Right renal cortex interstitium (tissue), 3 donors: ENCODE measurements around the gene TMEM108. TPM values are rescaled to one million over a fixed set of nuclear protein-coding genes. Genes with fewer than 3 reads are reported as not detected.

Source experiments
- DNase-seq, 3 donors: peaks; one replicate each; pipeline ENCODE4 v3.0.0-alpha.2; 2013; ENCODE audit warnings: low read depth in 3 of 3, low spot score in 2 of 3
- polyA plus RNA-seq, 3 donors: library from polyadenylated mRNA; unstranded; fragments of 120-200 nt; gene quantifications; one replicate each; pipeline ENCODE4 v1.2.1, GENCODE V29; 2013; ENCODE audit not compliant: insufficient read length in 3 of 3

The TMEM108 gene
- polyA plus RNA-seq, 3 donors: 1.5 to 3.2 (median 2.3) TPM

DNA sequence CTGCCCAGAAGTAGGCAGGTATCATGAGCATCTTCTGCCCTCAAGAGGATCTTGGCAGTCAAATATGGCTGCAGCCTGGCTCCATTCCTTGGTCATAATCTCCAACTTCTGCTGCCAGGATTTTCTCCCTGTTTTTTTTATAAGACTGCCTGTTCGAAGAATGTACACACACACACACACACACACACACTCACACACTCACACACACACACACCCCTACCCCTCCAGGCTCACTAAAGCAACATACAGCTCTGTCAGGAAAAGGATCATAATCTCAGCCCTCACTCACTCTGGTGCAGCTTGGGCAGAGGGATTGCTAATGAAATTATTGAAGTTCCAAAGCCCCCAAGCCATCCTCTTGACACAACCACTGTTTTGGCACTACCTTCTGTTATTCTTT, 232.4 kb downstream of the TMEM108 start:
- no peak for DNase-seq

- no peak for DNase-seq
These were observed 232.9 kb downstream of the TMEM108 start for GRCh38 chr3:133271042-133271441.

DNA sequence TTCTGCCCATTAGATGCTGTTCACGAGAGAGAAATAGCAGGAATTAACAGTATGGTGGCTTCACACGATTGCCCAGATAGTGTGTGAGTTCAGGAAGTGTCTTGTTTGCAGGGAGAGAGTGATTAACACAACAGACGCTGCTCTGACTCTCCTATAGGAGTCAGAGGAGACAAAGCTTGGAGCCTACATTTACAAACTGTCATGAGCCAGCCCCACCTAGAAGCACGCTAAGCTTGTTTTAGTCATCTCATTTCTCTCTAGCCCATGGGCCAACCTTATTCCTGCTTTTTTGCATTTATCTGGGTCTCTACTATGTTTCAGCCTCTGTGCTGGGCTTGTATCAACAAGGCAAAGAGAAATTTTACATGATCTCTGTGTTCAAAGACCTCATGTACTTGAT, 233.3 kb downstream of the TMEM108 start:
- no peak for DNase-seq

DNA sequence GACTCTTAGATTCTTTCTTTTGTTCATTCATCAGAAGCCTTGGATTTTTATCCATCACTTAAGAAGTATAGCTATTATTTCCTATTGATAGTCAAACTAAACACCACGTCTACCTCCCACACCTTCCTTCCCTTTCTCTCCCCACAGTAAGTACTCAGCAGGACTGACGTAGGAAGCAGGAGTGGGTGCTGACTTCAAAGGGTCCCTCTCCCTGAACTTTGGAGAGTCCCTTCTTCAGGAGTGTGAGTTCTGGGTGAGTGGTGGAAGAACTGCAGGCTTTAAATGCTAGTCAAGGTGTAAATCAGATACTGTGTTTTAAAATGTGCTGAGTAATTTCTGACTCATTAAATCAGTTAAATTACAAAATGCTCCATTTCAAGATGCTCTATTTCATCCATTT, 235.2 kb downstream of the TMEM108 start:
- no peak for DNase-seq

DNA sequence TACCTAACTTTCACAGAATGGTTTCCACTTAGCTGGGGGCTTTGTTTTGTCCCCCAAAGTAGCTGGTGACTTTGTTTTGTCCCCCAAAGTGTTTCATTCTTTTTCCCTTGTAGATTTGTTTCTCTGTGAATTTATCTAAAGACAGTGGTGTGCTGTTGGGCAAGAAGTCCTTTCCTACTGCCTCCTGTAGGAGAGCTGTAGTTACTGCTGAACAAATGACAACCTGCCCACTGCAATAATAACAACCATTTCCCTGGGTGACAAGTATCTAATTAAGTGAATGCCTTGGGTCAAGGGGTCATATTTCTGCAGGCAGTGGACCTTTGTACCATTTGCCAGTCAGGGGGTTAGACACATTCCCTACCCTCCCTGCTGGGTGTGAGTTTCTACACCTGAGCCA, 236.3 kb downstream of the TMEM108 start:
- DNase-seq: no peak

DNA sequence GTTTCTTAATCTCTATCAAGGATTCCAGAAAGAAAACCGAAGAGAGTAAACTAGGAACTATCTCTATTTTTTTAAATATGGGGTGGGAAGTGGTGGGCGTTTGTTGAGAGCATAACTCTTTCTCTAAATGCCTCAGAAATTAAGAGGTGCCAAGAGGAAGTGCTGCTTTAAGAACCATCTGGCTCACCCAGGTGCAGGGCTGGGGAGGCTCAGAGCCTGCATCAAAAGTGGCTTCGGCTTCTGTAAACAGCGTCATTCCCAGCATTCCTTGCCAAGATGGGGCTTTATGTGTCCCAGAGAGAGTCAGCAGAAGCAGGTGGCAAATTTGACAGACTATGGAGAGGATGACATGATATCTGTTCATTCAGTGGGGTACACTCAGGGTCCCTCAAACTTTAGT, 238.4 kb downstream of the TMEM108 start:
- no peak for DNase-seq

GRCh38 chr3:133277813-133278212, 239.6 kb downstream of the TMEM108 start:
- DNase-seq: no peak

- no peak for DNase-seq
These were observed 240.3 kb downstream of the TMEM108 start for GRCh38 chr3:133278260-133279043.

DNA sequence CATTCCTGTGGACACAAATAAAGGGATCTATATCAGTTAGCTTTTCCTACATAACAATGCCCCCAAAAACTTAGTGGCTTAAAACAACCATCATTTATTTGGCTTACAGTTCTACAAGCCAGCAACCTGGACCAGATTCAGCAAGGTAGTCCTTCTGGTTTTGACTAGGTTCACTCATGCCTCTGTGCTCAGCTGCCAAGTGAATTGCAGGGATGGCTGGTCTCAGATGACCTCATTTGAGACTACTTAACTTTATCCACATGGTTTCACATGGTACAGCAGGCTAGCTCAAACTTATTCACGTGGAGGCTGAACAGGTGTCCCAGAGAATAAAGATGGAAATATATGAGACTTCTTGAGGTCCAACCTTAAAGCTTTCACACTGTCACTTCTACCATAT, 242.4 kb downstream of the TMEM108 start:
- DNase-seq: peak in 2 of 3 donors; percentile 9 to 23

- no peak for DNase-seq
These were observed 244.0 kb downstream of the TMEM108 start for GRCh38 chr3:133282236-133282635.

- no peak for DNase-seq
These were observed 246.0 kb downstream of the TMEM108 start for GRCh38 chr3:133283958-133284807.

DNA sequence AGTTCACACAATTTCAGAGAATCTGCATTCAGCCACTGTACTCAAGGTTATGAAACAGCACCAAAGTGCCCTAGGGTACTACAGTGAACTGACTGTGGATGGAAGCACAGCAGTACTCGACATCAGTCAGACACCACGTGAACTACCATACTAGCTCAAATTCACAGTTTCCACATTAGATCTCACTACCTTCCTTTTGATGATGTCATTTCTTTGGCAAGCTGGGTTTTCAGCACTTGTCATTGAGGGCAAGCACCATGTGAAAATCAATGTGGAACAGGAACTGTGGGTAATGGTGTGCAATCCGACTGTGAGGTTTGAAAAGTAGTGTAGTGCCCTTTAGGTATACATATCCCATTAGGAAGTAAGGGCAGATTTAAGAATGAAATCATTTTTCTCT, 251.1 kb downstream of the TMEM108 start:
- no peak for DNase-seq

DNA sequence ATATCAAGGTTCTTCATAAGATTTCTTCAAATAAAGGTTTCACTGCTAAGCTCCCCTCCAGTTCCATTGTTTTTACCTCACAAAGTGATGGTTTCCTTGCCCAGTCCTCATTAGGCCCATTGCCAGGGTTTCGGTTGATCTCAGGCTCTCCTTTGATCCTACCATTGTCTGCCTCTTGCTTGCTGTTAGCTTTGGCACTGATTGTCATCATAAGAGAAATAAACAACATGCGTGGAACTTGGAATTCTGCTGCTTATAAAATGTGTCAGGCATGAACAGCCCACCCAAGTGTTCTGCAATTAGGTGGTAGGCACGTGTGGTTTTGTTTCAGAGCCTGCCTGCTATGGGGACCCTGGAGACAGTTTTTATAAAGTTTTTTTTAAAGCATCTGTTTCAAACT, 254.1 kb downstream of the TMEM108 start:
- no peak for DNase-seq

GRCh38 chr3:133293397-133294110, 255.4 kb downstream of the TMEM108 start:
- DNase-seq: no peak

GRCh38 chr3:133294253-133294652, 256.1 kb downstream of the TMEM108 start:
- DNase-seq: no peak

DNA sequence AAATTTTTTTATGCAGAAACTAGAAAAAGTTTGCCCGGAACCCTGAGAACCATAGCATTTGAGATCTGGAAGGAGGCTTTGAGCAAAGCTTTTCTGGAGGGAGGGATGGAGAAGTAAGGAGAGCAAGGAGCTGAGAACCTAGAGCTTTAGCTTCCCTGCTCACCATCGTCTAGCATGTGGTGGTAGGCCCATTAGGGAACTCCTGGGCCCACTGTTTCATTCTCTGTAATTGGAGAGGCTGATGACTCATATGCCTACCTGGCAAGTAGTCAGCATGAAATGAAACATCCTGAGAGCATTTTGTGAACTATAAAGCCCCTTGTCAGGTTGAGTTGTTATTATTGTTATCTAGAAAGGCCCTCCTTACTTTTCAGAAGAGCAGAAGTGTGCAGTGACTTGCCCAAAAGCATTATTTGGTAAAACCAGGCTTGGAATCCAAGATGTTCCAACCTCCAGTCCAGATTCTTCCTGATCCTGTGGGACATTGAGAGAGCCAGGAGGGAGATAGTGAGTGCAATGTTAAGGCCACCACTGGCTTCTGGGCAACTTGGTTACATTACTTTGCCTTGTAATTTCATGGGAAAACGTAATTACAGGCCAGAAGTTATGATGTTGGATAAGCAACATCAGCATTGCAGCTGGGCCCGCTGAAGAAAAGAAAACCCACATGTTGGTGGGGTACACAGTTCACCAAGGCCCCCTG, 257.2 kb downstream of the TMEM108 start:
- no peak for DNase-seq

DNA sequence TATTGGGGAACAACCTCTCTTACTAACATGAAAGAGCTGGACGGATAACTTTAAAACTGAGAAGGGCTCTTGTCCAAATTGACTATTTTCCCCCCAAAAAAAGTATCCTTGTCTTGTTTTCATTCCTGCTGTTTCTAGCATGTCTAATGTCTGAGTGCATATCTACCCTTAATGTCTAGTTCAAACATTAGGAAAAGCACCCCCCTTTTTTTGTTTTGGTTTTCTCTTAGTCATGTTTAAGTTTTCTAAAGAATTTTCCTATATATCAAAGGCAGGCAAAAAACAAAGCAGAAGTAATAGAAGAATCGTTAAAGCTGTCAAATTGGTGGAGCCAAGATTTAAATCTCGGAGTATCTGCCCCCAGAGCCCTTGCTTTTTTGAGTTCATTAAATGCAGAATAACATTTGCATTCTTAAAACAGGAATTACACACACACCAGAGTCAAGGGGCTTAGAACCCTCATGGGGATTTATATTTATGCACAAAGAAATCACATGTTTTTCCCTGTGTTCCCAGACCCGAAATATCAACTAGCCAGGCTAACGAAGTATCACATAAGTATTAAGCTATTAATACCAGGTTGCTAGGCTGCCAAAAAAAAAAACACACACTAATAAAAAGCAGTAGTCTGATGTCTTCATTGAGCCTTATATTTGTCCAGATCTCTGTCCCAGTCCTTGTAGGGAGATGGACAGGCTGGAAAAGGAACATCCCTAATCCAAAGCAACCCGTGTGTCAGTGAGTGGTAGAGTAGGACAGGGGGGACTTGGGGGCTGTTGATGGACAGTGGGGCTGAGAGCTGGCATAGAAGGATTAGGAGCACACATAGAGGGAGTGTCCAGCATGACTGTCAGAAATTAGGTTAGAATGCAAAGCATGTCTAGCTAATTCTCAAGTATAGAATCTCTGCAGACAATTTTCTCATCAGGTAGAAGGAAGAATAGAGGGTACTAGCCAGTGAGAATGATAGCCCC, 258.0 kb downstream of the TMEM108 start:
- DNase-seq: peak in 1 of 3 donors; percentile 7

DNA sequence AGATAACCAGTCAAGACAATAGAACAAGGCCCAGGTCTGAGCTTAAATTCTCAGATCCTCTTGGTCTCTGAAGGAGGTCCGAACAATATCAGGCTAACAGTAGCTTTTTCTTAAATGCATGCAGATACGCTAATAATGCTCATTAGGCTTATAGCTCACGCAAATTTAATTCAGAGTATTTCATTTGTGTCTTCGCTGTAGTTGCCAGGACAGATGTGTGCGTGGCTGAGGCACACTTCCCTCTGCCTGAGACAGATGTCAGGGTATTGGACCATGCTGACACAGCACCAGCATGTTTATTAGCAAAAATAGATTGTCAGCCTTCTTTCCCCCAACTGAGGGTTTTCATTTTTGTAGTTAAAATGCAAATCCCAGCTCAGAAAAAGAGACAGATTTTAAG, 258.8 kb downstream of the TMEM108 start:
- DNase-seq: no peak

- no peak for DNase-seq
These were observed 261.9 kb downstream of the TMEM108 start for GRCh38 chr3:133300102-133300501.

DNA sequence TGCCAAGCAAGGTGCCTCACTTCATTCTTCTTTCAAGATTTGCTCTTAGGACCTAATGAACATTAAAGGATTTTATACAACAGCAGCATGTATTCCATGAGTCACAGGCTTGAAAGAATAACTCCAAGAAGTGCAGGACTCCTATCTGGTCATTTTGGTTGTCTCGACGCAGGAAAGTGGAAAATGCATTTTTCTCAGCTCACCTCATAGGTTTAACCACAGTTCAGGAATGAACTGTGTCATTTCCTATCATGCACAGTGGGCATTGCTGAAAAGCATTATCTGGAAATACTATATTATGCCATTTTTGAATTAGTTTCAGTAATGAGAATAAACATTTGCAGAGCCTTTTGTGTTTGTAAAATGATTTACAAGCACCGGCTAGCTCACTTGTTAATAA, 263.0 kb downstream of the TMEM108 start:
- no peak for DNase-seq
